HG03442 (cell line): ENCODE measurements around the gene SAFB2.

Experiments
- ATAC-seq: cut with Tn5 transposase; IDR thresholded peaks from one replicate; pipeline ENCODE4 v1.9.1; 2021; ENCODE audit warnings: mild to moderate bottlenecking, moderate library complexity; ENCODE audit not compliant: unreplicated experiment

The SAFB2 gene

DNA sequence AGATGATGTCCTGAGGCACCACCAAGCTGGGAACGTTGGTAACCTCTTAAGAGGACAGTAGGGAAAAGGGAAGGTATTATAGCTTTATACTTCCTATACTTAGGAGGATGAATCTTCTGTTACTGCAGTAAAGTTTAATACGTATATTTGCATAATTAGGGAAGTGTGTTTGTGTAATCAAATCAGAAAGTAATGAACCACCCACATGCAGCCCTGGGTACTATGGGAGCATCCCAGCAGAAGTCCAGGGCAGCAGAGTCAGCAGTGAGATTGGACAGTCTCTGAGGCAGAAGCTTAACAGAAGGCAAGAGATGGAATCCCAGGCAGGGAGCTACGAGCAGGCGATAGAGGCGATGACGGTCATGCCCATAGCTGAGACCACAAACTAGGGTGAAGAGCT lies 12.9 kb upstream of the SAFB2 start:
- no peak for ATAC-seq

DNA sequence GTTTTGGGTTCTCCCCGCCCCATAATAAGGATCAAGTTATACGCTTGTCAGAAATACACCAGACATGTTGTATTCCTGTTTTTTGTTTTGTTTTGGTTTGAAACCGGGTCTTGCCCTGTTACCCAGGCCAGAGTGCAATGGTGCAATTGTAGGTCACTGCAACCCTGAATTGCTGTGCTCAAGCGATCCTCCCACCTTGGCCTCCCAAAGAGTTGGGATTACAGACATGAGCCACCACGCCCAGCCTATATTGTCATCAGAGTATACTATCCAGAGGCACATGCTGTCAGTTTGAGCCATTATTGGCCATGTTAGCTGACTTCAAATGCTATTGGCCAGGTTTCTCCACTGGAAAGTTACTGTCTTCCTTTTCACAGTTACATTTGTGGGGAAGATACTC lies 10.1 kb upstream of the SAFB2 start:
- no peak for ATAC-seq

DNA sequence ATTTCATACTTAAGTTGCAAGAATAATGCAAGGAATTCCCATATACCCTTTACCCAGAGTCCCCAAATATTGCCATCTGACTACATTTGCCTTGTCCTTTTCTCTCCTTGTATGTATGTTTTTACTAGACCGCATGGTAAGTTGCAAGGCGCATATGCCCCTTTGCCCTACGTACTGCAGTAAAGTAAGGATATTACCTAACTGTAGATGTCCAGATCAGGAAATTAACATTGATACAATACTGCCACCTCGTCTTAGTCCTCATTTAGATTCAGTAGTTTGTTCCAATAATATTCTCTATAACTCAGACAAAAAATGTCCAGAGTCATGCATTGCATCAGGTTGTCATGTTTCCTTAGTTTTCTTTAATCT lies 9.7 kb upstream of the SAFB2 start:
- ATAC-seq, result no peak

DNA sequence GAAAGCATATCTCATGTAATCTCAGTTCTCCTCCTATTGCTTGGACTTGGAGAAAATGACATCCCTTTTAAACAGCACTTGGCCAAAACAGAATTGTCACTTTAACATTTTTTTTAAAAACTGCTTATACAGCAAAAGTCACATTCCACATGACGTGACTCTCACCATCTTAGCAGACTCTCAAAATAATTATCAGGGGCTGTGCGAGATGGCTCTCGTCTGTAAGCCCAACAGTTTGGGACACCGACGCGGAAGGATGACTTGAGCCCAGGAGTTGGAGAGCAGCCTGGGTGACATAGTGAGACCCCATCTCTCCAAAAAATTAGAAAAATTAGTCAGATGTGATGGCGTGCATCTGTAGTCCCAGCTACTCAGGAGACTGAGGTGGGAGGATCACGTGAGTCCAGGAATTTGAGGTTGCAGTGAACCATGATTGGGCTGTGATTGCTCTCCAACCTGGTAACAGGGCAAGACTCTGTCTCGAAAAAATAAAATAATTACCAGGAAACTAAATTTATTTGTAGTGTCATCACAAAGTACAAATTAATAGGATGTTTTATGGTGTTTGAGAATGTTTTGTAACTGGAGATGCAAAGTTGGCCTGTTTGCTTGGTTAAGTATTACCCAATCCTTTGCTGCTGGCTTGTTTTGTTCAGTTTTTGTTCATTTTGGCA lies 9.1 kb upstream of the SAFB2 start:
- no peak for ATAC-seq

- no peak for ATAC-seq
Measured at GRCh38 chr19:5628919-5629481, 6.4 kb upstream of the SAFB2 start.

DNA sequence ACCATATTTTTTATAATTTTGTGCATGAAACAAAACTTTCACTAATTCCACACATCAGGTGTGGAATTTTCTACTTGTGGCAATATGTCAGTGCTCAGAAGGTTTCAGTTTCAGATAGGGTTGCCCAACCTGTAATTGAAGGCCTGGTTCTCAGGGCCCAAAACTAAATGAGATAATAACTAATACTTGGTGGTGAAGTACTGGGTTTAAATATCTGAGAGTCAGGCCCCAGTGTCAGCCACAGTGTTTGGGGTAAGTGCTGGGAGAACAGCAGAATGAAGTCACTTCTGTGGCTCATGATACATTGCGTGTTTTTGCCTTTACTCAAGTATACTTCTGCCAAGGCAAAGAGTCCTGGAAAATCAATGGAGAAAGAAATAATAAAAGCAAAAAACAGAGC lies 5.9 kb upstream of the SAFB2 start:
- no peak for ATAC-seq

GRCh38 chr19:5627395-5627904 lies 4.9 kb upstream of the SAFB2 start:
- no peak for ATAC-seq

DNA sequence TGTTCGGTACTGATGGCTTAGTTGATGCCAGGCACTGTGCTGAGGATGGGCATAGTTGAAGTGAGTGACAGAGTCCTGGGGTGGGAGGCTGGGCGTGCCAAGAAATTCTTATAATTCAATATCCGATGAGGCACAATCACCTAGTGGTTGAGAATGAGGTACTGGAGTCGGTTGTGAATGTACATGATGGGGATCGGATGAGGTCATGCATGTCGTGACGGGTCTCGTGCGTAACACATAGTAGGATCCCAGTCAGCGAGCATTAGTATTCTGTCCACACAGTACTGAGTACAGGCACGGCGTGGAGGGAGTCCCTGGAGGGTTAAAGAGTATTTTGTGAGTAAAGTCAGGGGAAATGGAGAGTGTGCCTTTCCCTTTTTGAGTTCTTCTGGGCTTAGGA lies 3.1 kb upstream of the SAFB2 start:
- ATAC-seq, result no peak

DNA sequence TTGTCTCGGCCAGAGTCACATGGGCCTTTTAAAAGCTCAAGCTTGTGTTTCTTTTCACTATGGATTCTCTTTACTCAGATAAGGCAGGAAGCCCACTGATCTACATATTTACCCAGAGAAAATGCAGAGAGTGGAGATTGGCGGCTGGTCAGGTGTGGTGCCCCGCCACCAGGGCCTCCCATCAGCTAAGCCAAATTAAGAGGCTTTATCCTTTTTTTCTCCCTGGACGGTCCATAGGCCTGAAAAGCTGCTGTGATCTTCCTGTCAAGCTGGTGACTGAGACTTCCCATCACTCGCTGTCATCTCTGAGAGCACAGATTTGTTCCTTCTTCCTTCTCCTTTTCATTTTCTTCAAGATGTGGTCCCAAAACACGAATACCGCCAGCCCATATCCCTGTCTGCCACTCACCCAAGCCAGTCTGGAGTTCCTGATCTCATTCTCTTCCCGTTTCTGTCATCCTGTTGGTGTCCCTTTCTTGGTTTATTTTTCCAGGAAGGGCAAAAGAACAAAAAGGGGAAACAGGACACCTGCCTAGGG lies 2.2 kb upstream of the SAFB2 start:
- ATAC-seq, result no peak

- ATAC-seq, result no peak
Measured at GRCh38 chr19:5624018-5624663, 1.6 kb upstream of the SAFB2 start.

DNA sequence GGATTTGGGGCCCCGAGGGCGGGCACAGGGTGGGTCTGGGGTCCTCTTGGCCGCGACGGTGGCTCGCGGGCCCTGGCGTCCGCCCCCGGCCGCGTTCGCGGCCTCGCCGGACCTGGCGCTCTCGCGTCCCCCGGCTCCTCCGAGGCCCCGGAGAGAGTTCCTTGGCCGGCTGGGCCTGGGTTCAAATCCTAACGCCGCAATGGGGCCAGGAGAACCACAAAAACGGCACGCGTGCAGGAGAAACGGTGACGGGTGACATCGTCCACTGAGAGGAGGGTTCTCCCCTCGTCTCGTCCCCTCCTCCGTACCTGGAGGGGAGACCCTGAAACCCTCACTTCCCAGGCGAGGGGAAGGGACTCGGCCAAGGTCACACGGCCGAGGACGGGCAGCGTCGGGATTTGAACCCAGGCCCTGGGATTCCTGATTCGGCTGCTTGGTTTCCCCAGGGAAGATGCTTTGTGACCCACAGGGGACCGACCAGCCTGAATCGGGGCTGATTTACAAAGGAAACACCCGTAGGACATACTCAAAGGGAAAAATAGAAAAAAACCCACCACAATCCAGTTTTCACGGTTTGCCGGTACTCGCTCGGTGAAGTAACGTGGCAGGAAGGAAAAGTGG lies 931 bp upstream of the SAFB2 start:
- ATAC-seq, result no peak

- no peak for ATAC-seq
Measured at GRCh38 chr19:5621945-5622464, 571 bp downstream of the SAFB2 start.

GRCh38 chr19:5621311-5621944 lies 1.1 kb downstream of the SAFB2 start:
- no peak for ATAC-seq

DNA sequence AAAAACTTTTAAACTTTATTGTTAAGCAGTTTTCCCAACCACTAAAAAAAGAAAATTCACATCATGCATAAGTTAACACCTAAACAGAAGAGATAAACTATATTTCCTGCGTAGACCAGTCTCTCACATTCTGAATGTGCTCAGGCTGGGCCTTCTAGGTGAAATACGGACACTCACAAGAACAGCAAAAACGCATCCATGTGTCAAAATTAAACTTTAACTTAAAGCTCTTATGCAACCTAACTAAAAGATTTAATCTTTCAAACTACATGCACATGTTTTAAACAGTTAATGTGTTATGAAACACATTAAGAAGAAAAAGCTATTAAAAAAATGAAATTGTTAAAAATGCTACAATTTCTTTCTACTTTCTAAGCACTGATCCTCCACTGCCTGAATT lies 2.6 kb downstream of the SAFB2 start:
- no peak for ATAC-seq

DNA sequence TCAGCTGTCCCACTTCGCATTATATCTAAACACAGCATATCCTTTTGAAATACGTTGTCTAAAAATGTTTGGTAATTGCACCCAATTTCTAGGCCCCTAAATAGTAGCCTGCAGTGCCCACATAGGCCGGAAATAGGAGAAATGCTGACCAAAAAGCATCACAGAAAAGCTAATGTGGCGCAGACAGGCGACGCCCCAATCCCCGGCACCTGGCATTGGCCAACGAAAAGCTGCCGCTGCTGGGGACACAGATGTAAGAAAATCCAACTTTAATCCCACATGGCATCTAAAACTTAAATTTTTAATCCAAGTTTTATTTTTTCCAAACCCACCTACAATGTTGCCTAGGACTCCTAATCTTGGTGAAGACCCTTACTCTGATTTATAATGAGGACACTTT lies 4.0 kb downstream of the SAFB2 start:
- no peak for ATAC-seq

GRCh38 chr19:5617080-5617479 lies 5.5 kb downstream of the SAFB2 start:
- no peak for ATAC-seq

DNA sequence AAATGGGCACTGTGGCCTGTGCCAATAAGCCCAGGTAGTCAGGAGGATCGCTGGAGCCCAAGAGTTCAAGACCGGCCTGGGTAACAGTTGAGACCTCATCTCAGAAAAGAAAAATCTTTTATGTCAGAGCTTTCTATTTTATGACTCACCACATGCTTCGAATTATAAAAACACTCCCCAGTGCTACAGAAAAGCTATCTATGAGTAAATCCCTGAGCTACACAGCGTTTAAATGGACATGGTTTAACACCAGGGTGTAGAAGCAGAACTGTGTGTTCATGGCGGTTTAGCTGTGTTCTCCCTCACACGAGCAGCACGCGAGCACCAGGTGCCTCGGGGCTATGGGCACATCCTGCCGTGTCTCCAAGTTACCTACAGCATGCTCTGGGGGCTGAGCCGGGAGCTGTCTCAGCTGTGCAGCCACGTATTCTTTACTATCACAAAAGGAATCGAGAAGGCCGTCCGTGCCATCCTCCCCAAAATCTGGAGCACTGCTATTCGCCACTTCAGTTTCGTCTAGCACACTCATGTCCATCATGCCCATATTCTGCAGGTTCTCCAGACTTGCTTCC lies 6.7 kb downstream of the SAFB2 start:
- no peak for ATAC-seq

DNA sequence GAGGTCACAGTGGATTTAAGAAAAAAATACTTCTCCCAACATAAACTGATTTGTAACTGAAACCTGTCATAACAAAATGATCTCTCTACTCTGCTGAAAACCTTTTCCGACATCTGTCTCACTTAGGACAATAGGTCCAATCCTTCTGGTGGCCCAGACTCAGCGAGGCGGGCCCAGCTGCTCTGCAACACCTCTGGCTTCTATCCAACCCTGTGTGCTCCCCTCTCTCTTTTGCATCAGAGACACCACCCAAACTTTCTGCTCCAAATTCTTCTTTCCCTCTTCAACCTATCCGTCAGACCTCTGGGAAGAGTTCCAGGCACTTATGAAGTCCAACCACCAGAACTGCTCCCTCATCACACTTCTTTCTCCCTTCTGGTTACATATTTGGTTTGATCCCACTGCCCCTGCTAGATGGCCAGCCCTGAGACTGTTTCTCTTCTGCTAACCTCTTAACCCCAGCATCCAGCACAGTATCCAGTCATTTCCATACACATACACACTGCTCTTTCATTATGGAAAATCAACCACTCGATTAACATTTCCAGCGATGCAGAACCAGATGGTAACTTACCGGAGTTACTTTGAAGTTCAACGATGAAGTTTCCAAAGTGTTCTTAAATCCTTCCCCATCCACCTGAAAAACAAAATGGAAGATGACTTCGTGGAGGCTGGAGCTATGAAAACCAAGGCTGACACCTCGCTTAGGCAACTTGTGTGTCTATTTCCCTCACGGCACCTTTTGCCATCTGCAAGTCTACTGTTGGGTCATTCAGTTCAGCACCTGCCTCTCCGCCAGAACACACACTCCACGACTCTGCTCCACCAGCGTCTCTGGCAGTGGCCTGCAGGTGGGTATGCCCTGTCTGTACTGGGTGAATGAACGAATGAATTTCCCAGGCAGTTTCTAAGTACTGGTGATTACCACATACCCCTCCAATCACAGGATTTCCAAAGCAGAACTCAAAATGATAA lies 9.4 kb downstream of the SAFB2 start:
- ATAC-seq, result no peak

- no peak for ATAC-seq
Measured at GRCh38 chr19:5609881-5610448, 12.6 kb downstream of the SAFB2 start.
